GM21723 (cell line): Measurements from ENCODE around the gene HBEGF.

Experiments
- ATAC-seq: cut with Tn5 transposase; IDR thresholded peaks from one replicate; pipeline ENCODE4 v1.9.1; 2021; ENCODE audit warnings: mild to moderate bottlenecking, moderate library complexity; ENCODE audit not compliant: unreplicated experiment

Gene HBEGF

GRCh38 chr5:140338336-140338735, 8.1 kb downstream of the HBEGF start:
- ATAC-seq = no peak

- no peak for ATAC-seq
Observed at GRCh38 chr5:140337880-140338279, 8.5 kb downstream of the HBEGF start.

- ATAC-seq = no peak
Observed at GRCh38 chr5:140336388-140336787, 10.0 kb downstream of the HBEGF start.

- ATAC-seq = no peak
Observed at GRCh38 chr5:140331638-140332037, 14.8 kb downstream of the HBEGF start.

- ATAC-seq = no peak
Observed at GRCh38 chr5:140329739-140330481, 16.5 kb downstream of the HBEGF start.

- no peak for ATAC-seq
Observed at GRCh38 chr5:140328036-140328764, 18.2 kb downstream of the HBEGF start.

GRCh38 chr5:140327589-140327988, 18.8 kb downstream of the HBEGF start:
- ATAC-seq = no peak

GRCh38 chr5:140325486-140325885, 20.9 kb downstream of the HBEGF start:
- ATAC-seq = no peak

- ATAC-seq = no peak
Observed at GRCh38 chr5:140324617-140325241, 21.7 kb downstream of the HBEGF start.

GRCh38 chr5:140324041-140324600, 22.3 kb downstream of the HBEGF start:
- ATAC-seq = no peak

GRCh38 chr5:140322751-140323731, 23.4 kb downstream of the HBEGF start:
- ATAC-seq = no peak

- no peak for ATAC-seq
Observed at GRCh38 chr5:140321796-140322195, 24.6 kb downstream of the HBEGF start.

GRCh38 chr5:140319833-140320232, 26.6 kb downstream of the HBEGF start:
- no peak for ATAC-seq

GRCh38 chr5:140318792-140319191, 27.6 kb downstream of the HBEGF start:
- ATAC-seq = no peak

GRCh38 chr5:140317859-140318258, 28.5 kb downstream of the HBEGF start:
- no peak for ATAC-seq

GRCh38 chr5:140312791-140313189, 33.6 kb downstream of the HBEGF start:
- no peak for ATAC-seq

- no peak for ATAC-seq
Observed at GRCh38 chr5:140312067-140312790, 34.2 kb downstream of the HBEGF start.

- ATAC-seq = no peak
Observed at GRCh38 chr5:140311011-140311467, 35.4 kb downstream of the HBEGF start.

GRCh38 chr5:140310434-140310833, 36.0 kb downstream of the HBEGF start:
- ATAC-seq = no peak
